HCT116 (cell line): ENCODE results near the gene PIH1D1. TPM values are rescaled to one million over a fixed set of nuclear protein-coding genes. Genes with fewer than 3 reads are reported as not detected.

Experiments
- ATAC-seq: fragments of 200-7000 bp; cut with Tn5 transposase; 2 replicates; pipeline ENCODE4 v1.9.1; 2020; ENCODE audit warnings: mild to moderate bottlenecking, moderate library complexity
- BruUV-seq: library from RNA; stranded (reverse); fragments of 400-500 nt; replicated peaks from 2 replicates; lab custom pipeline; 2021; lab: Mats Ljungman, UMichigan
- CTCF ChIA-PET: fragments of 300-600 bp; sonication (Branson Sonifier 250); formaldehyde crosslinking; loops from one replicate; lab custom pipeline; 2021; ENCODE audit warnings: antibody characterized with exemption; lab: Charles Lee
- POLR2A ChIA-PET: fragments of 300-600, 350-600 bp; sonication (Branson Sonifier 250); formaldehyde crosslinking; loops from one replicate; lab custom pipeline; 2021; ENCODE audit warnings: antibody characterized with exemption; lab: Charles Lee
- RAD21 ChIA-PET, 2 experiments: fragments of 300-600 bp; sonication (Branson Sonifier 250); formaldehyde crosslinking; loops; one replicate each; lab custom pipeline; 2023; ENCODE audit warnings: low total read pairs in 2 of 2; ENCODE audit not compliant: uncharacterized antibody in 2 of 2, unreplicated experiment in 2 of 2, low non-redundant PET in 1 of 2; lab: Charles Lee
- DNase-seq: peaks from one replicate; pipeline ENCODE4 v3.0.0-alpha.2; 2010; ENCODE audit warnings: low read depth, low spot score
- H2AFZ ChIP-seq: fragments of 200-600 bp; shearing (Covaris generic), sonication (generic); 2 replicates; pipeline ENCODE4 v1.6.1; 2017; ENCODE audit warnings: low read depth, mixed run types, mixed read lengths, antibody characterized with exemption, low read length; ENCODE audit not compliant: poor library complexity, severe bottlenecking
- H3K27ac ChIP-seq: 2 replicates; pipeline ENCODE4 v1.5.1; 2012; ENCODE audit warnings: low read depth, low read length
- H3K27me3 ChIP-seq: fragments of 200-600 bp; sonication (generic); 2 replicates; pipeline ENCODE4 v1.6.1; 2016; ENCODE audit warnings: mixed run types, low read length, mixed read lengths; ENCODE audit not compliant: insufficient read depth
- H3K36me3 ChIP-seq, 2 experiments: fragments of 200-500 bp in 1 of 2; fragments of 200-600 bp in 1 of 2; sonication (Bioruptor generic) in 1 of 2; sonication (generic) in 1 of 2; 2 replicates each; pipeline versions ENCODE4 v1.5.1 to v1.6.1; 2014 to 2016; ENCODE audit warnings: low read length in 2 of 2, inconsistent platforms in 1 of 2, mixed read lengths in 1 of 2, mixed run types in 1 of 2; ENCODE audit not compliant: insufficient read depth in 2 of 2, control insufficient read depth in 1 of 2
- H3K4me1 ChIP-seq, 2 experiments: fragments of 200-600 bp in 1 of 2; sonication (generic) in 1 of 2; 2 replicates each; pipeline versions ENCODE4 v1.5.1 to v1.6.1; 2012 to 2017; ENCODE audit warnings: low read length in 2 of 2, inconsistent platforms in 1 of 2, mild to moderate bottlenecking in 1 of 2, mixed read lengths in 1 of 2, mixed run types in 1 of 2, moderate library complexity in 1 of 2; ENCODE audit not compliant: insufficient read depth in 2 of 2, control insufficient read depth in 1 of 2
- H3K4me2 ChIP-seq: fragments of 200-600 bp; sonication (generic); 2 replicates; pipeline ENCODE4 v1.6.1; 2017; ENCODE audit warnings: mixed run types, low read length, mixed read lengths
- H3K4me3 ChIP-seq, 2 experiments: fragments of 200-600 bp in 1 of 2; sonication (generic) in 1 of 2; replicated peaks in 1 of 2; 2 replicates each; pipeline ENCODE4 v1.5.1; 2011 to 2016; ENCODE audit warnings: low read length in 2 of 2, control low read depth in 1 of 2, low read depth in 1 of 2, mild to moderate bottlenecking in 1 of 2, mixed read lengths in 1 of 2, mixed run types in 1 of 2
- H3K79me2 ChIP-seq: fragments of 200-600 bp; sonication (generic); 2 replicates; pipeline ENCODE4 v1.6.1; 2017; ENCODE audit warnings: mild to moderate bottlenecking, mixed run types, low read length, moderate library complexity, mixed read lengths; ENCODE audit not compliant: insufficient read depth
- H3K9ac ChIP-seq: fragments of 200-600 bp; sonication (generic); 2 replicates; pipeline ENCODE4 v1.6.1; 2016; ENCODE audit warnings: low read length, mixed read lengths
- H3K9me2 ChIP-seq: fragments of 200-600 bp; sonication (generic), shearing (Covaris generic); 2 replicates; pipeline ENCODE4 v1.6.1; 2017; ENCODE audit warnings: mixed run types, mild to moderate bottlenecking, moderate library complexity; ENCODE audit not compliant: insufficient read depth
- H3K9me3 ChIP-seq, 2 experiments: fragments of 200-500 bp in 1 of 2; fragments of 200-600 bp in 1 of 2; sonication (Bioruptor generic) in 1 of 2; sonication (generic) in 1 of 2; 2 replicates each; pipeline ENCODE4 v1.6.1; 2014 to 2017; ENCODE audit warnings: low read length in 2 of 2, mixed read lengths in 2 of 2, inconsistent platforms in 1 of 2, low read depth in 1 of 2, mild to moderate bottlenecking in 1 of 2, mixed run types in 1 of 2, moderate library complexity in 1 of 2; ENCODE audit not compliant: control insufficient read depth in 1 of 2, insufficient read depth in 1 of 2
- H4K20me1 ChIP-seq: fragments of 200-600 bp; sonication (generic), shearing (Covaris generic); 2 replicates; pipeline ENCODE4 v1.6.1; 2017; ENCODE audit warnings: mixed run types, mild to moderate bottlenecking, moderate library complexity; ENCODE audit not compliant: insufficient read depth
- EGR1 ChIP-seq: IDR thresholded peaks from 2 replicates; pipeline ENCODE4 v1.6.1; 2012; ENCODE audit warnings: low read depth
- EZH2 ChIP-seq: fragments of 200-600 bp; sonication (generic); IDR thresholded peaks from 2 replicates; pipeline ENCODE4 v1.6.1; 2017; ENCODE audit warnings: antibody characterized with exemption, mixed run types
- EZH2phosphoT487 ChIP-seq: fragments of 200-600 bp; IDR thresholded peaks from 2 replicates; pipeline ENCODE4 v1.6.1; 2018; ENCODE audit warnings: antibody characterized with exemption, borderline replicate concordance
- MAX ChIP-seq: IDR thresholded peaks from 2 replicates; pipeline ENCODE4 v1.6.1; 2012
- REST ChIP-seq: IDR thresholded peaks from 2 replicates; pipeline ENCODE4 v1.6.1; 2012; ENCODE audit warnings: low read depth
- SRF ChIP-seq: IDR thresholded peaks from 2 replicates; pipeline ENCODE4 v1.6.1; 2012; ENCODE audit warnings: low read depth
- ZBTB33 ChIP-seq: IDR thresholded peaks from 2 replicates; pipeline ENCODE4 v1.6.1; 2011; ENCODE audit warnings: mild to moderate bottlenecking, low read length, moderate library complexity; ENCODE audit not compliant: insufficient replicate concordance; ENCODE audit errors: extremely low read depth
- ZNF274 ChIP-seq: fragments of 200-500 bp; sonication (Bioruptor generic); IDR thresholded peaks from 2 replicates; pipeline ENCODE4 v1.6.1; 2014; ENCODE audit warnings: mild to moderate bottlenecking, low read depth, low read length, inconsistent platforms
- intact Hi-C: fragments of 100-400 bp; cut with micrococcal nuclease; formaldehyde crosslinking; loops from 2 replicates; pipeline ENCODE4 v1.10.0; 2022
- total RNA-seq: library from RNA; stranded (reverse); gene quantifications from one replicate; pipeline ENCODE4 v1.2.1, GENCODE V29; 2021; ENCODE audit not compliant: unreplicated experiment

Gene PIH1D1
- total RNA-seq, 1 experiment from 2014 or later: 152 TPM

DNA sequence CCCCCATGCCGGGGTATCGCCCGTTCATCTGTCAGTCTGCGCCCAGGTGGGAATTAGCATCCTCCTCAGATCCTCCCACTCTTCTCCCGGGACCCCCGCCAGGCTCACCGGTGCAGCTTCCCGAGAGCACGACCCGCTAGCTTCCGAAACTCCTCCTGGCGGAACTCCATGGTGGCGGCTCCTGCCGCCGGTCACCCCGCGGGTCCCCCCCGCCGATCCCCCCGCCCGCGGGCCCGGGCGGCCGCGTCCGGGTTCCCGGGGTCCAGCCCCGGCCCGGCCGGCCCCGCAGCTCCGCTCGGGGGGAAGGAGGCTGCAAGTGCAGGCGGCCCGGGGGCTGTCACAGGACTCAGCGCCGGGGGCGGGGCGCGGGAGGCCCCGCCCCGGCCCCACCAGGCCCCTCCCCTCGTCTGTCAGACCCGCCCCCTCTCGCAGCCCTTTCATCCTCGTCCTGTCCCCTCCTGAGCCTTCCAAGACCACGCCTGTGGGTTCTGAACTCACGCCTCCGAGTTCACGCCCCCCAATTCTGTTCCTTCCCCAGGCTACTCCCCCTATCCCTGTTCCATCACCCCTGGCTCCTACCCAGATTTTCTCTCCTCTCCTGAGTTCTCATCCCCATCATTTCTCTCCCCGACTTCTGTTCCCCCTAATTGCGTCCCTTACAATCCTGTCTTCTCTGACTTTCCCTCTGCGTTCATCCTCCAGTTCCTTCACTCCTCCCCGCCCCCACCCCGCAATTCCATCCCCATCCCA lies 10.2 kb downstream of the PIH1D1 start, which contains the start of gene SLC17A7:
Gene SLC17A7 (minus strand): TSS at position 318 of the 750 bp plus-strand sequence. CDS start 148 bp downstream, at position 170.
- Histone ChIP-seq H3K27ac (peak within 1 kb of the TSS; percentile 92; the same call in 1 of the 2 replicates), H3K4me1 (peaks cover 7 to 31% of the 10 kb centered on the region in 2 experiments; a peak in 3 of 4 replicates), H3K4me2 (peak within 1 kb of the TSS; percentile 98), H2AFZ (peak within 1 kb of the TSS; percentile 68), H3K79me2 (no peaks in the 10 kb centered on the region), H3K9me3 (no peaks in the 10 kb centered on the region), H4K20me1 (no peaks in the 10 kb centered on the region), H3K36me3 (no peaks in the 10 kb centered on the region), H3K9me2 (no peaks in the 10 kb centered on the region), H3K4me3 (peak within 1 kb of the TSS; percentile 63 to 80; a peak in 3 of 4 replicates), H3K27me3 (peaks cover 21% of the 10 kb centered on the region), H3K9ac (peak within 1 kb of the TSS; percentile 86)
- POLR2A ChIA-PET: interaction anchor here (1.2 kb wide), 1 partner anchor 38 kb away, joined by 3 read pairs; no protein-coding TSS in a partner anchor
- TF ChIP-seq ZBTB33 (no peak), REST (no peak), SRF (no peak), EZH2phosphoT487 (no peak), MAX (no peak), EGR1 (no peak), EZH2 (no peak), ZNF274 (no peak)
- CTCF ChIA-PET: interaction anchor here (0.6 to 1.1 kb wide), 2 partner anchors 50 to 80 kb away, joined by 3 read pairs; partner anchors contain the start of gene TEAD2
- no peak for DNase-seq
- intact Hi-C loops: no loop called here
- RAD21 ChIA-PET: no interaction called here
- no TSS peak for BruUV-seq
- ATAC-seq: no peak
